SU-DHL-6 (cell line): ENCODE results near the gene HOTAIR.

Source experiments
- H2AFZ ChIP-seq: fragments of 200-600 bp; sonication (generic); 2 replicates; pipeline ENCODE4 v1.6.1; 2014; ENCODE audit warnings: low read depth, mild to moderate bottlenecking, moderate library complexity, mixed read lengths, antibody characterized with exemption, low read length; ENCODE audit not compliant: severe bottlenecking
- H3F3A ChIP-seq: fragments of 200-600 bp; shearing (Covaris generic); 2 replicates; pipeline ENCODE4 v1.6.0; 2016; ENCODE audit warnings: antibody characterized with exemption, mild to moderate bottlenecking; ENCODE audit not compliant: insufficient read depth
- H3K27ac ChIP-seq: fragments of 200-600 bp; sonication (generic); 2 replicates; pipeline ENCODE4 v1.5.1; 2016; ENCODE audit warnings: low read depth, mild to moderate bottlenecking, low read length, moderate library complexity, mixed read lengths
- H3K27me3 ChIP-seq: fragments of 200-600 bp; sonication (generic), shearing (Covaris generic); 2 replicates; pipeline ENCODE4 v1.6.0; 2014; ENCODE audit warnings: mild to moderate bottlenecking, low read length
- H3K36me3 ChIP-seq: fragments of 200-600 bp; sonication (generic); 2 replicates; pipeline ENCODE4 v1.6.1; 2014; ENCODE audit warnings: mild to moderate bottlenecking, low read length, mixed read lengths
- H3K4me2 ChIP-seq: fragments of 300-600, 200-600 bp; shearing (Covaris generic), sonication (generic); 2 replicates; pipeline ENCODE4 v1.6.0; 2014; ENCODE audit warnings: low read length, low read depth, mild to moderate bottlenecking; ENCODE audit not compliant: poor library complexity, severe bottlenecking
- H3K4me3 ChIP-seq: fragments of 200-600 bp; sonication (generic); 2 replicates; pipeline ENCODE4 v1.5.1; 2014; ENCODE audit warnings: antibody characterized with exemption, low read length, mild to moderate bottlenecking, mixed read lengths; ENCODE audit not compliant: insufficient read depth, poor library complexity, severe bottlenecking
- H3K79me2 ChIP-seq: fragments of 200-600 bp; sonication (generic); 2 replicates; pipeline ENCODE4 v1.6.1; 2014; ENCODE audit warnings: mild to moderate bottlenecking, low read length, moderate library complexity; ENCODE audit not compliant: insufficient read depth
- H3K9ac ChIP-seq: fragments of 200-600 bp; sonication (generic); 2 replicates; pipeline ENCODE4 v1.7.0; 2014; ENCODE audit warnings: mild to moderate bottlenecking, low read length
- H3K9me2 ChIP-seq: fragments of 200-600 bp; sonication (generic); replicated peaks from 2 replicates; pipeline ENCODE4 v1.6.1; 2014; ENCODE audit warnings: low read length; ENCODE audit not compliant: insufficient read depth
- H3K9me3 ChIP-seq: fragments of 200-600 bp; sonication (generic); 2 replicates; pipeline ENCODE4 v1.6.1; 2014; ENCODE audit warnings: low read length, mixed read lengths; ENCODE audit not compliant: insufficient read depth
- H4K20me1 ChIP-seq: fragments of 200-600 bp; sonication (generic); 2 replicates; pipeline ENCODE4 v1.6.1; 2014; ENCODE audit warnings: low read depth, mild to moderate bottlenecking, antibody characterized with exemption, low read length, moderate library complexity, mixed read lengths
- EZH2phosphoT487 ChIP-seq: fragments of 200-600 bp; sonication (generic), shearing (Covaris generic); conservative IDR thresholded peaks from 2 replicates; pipeline ENCODE4 v1.6.1; 2018; ENCODE audit warnings: mild to moderate bottlenecking, antibody characterized with exemption, low read length, moderate library complexity, mixed read lengths
- TF ChIP-seq, protein P1 (sequence below): fragments of 200-600 bp; sonication (generic); IDR thresholded peaks from one replicate; pipeline ENCODE4 v1.5.1; 2017; ENCODE audit warnings: antibody characterized with exemption, mild to moderate bottlenecking, low read length, moderate library complexity; ENCODE audit not compliant: insufficient read depth, poor library complexity, severe bottlenecking

HOTAIR gene

DNA sequence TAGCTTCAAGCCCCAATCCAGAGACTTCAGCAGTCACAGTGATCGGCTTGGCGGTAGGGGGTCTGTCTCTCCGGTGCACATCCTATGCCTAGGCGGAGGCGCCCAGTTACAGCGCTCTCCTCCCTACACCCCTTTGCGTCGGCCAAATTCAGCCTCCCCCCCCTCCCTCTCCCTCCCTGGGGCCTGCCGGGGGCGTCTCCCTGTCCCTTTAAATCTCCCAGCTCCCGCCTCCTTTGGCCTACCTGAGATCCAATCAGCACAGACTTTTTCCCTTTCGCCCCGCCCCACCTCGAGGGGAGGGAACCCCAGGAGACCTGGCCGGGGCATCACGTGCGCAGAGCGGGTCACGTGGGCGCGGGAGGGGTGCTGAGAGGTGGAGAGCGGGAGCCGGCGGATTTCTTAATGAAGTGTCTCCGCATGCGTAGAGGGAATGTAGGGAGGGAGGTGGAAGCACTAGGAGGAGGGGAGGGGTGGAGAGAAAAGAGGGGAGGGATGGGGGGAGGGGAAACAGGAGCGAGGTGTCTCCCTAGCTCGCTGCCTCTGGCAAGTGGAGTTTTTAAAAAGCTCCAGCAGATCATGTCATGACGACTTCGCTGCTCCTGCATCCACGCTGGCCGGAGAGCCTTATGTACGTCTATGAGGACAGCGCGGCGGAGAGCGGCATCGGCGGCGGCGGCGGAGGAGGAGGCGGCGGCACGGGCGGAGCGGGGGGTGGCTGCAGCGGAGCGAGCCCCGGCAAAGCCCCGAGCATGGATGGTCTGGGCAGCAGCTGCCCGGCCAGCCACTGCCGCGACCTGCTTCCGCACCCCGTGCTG, 36.2 kb downstream of the HOTAIR start, which contains the start of gene HOXC13:
Gene HOXC13 (plus strand): TSS at position 506 of the 815 bp plus-strand sequence. CDS start 76 bp downstream, at position 582.
- no peaks in the 10 kb centered on the region for H3K27me3 ChIP-seq
- no peak within 1 kb of the TSS for H3K27ac ChIP-seq
- H3K36me3 ChIP-seq = no peaks in the 10 kb centered on the region
- no peaks in the 10 kb centered on the region for H3K9me2 ChIP-seq
- H3K4me2 ChIP-seq = no peak within 1 kb of the TSS
- no peaks in the 10 kb centered on the region for H3F3A ChIP-seq
- H3K4me3 ChIP-seq = no peak within 1 kb of the TSS
- no peaks in the 10 kb centered on the region for H4K20me1 ChIP-seq
- TF ChIP-seq EZH2phosphoT487 = no peak
- TF ChIP-seq, protein P1, sequence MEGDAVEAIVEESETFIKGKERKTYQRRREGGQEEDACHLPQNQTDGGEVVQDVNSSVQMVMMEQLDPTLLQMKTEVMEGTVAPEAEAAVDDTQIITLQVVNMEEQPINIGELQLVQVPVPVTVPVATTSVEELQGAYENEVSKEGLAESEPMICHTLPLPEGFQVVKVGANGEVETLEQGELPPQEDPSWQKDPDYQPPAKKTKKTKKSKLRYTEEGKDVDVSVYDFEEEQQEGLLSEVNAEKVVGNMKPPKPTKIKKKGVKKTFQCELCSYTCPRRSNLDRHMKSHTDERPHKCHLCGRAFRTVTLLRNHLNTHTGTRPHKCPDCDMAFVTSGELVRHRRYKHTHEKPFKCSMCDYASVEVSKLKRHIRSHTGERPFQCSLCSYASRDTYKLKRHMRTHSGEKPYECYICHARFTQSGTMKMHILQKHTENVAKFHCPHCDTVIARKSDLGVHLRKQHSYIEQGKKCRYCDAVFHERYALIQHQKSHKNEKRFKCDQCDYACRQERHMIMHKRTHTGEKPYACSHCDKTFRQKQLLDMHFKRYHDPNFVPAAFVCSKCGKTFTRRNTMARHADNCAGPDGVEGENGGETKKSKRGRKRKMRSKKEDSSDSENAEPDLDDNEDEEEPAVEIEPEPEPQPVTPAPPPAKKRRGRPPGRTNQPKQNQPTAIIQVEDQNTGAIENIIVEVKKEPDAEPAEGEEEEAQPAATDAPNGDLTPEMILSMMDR = no peak
- H3K79me2 ChIP-seq = no peaks in the 10 kb centered on the region
- no peak within 1 kb of the TSS for H2AFZ ChIP-seq
- no peak within 1 kb of the TSS for H3K9ac ChIP-seq
- no peaks in the 10 kb centered on the region for H3K9me3 ChIP-seq

DNA sequence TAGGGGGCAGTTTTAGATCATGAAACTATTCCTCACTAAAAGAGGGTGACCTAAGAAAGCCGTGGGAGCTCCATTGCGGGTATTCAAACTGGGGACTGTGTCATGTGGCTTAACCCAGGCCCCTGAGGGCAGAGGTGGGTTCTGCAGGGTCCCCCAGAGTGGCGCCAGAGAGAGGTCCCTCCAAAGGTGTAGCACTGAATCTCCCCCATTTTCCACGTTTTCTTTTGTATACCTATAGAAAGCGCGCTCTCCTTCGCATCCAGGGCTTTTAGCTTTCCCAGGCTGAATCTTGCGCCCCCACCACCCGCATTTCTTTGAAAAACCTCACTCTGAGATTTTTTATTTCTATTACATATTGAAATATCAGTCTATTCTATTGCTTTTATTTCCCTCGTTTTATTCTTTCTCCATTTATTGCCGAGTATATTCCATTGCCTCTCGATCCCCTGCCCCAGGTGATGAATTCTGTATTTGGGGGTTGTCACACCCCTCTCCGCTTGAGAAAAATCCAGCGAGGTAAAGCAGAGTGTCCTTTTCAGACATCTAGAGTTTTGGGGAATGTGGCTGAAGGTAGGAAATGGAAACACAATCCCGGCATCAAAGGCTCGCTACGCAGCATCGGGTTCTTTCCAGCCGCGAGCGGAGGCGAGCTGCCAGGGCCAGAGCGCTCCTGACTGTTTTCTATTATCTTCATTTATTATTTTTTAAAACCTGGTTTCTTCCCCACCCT, 37.0 kb downstream of the HOTAIR start:
- Histone ChIP-seq H3K79me2 (no peaks in the 10 kb centered on the region), H3K27me3 (no peaks in the 10 kb centered on the region), H3K27ac (no peak overlapping the region), H3K9me2 (no peaks in the 10 kb centered on the region), H2AFZ (no peak overlapping the region), H3F3A (no peaks in the 10 kb centered on the region), H3K4me3 (no peak overlapping the region), H4K20me1 (no peaks in the 10 kb centered on the region), H3K36me3 (no peaks in the 10 kb centered on the region), H3K4me2 (no peak overlapping the region), H3K9me3 (no peaks in the 10 kb centered on the region), H3K9ac (no peak overlapping the region)
- TF ChIP-seq EZH2phosphoT487 = no peak
- TF ChIP-seq, protein P1 = no peak

DNA sequence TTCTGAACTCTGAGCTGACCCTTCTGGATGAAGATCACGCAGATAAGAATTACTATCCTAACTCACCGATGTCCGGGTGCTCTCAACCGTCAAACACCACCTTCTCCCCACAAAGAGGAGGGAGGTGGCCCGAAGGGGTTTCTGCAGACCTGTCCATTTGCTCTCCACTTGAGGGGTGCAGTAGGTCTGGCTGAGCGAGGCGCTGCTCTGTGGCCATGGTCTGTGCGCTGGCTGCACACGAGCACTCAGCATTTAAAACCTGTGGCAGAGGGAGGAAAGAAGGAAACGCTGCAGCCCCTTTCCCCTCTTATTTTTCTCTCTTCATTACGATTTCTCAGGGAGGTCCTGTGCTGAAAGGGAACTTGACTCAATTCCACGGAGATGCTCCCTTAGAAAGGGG, 37.7 kb downstream of the HOTAIR start:
- Histone ChIP-seq H3K79me2 (no peaks in the 10 kb centered on the region), H3K27ac (no peak overlapping the region), H2AFZ (no peak overlapping the region), H3K27me3 (no peaks in the 10 kb centered on the region), H3K36me3 (no peaks in the 10 kb centered on the region), H3K4me2 (no peak overlapping the region), H4K20me1 (no peaks in the 10 kb centered on the region), H3F3A (no peaks in the 10 kb centered on the region), H3K9ac (no peak overlapping the region), H3K9me2 (no peaks in the 10 kb centered on the region), H3K4me3 (no peak overlapping the region), H3K9me3 (no peaks in the 10 kb centered on the region)
- no peak for TF ChIP-seq EZH2phosphoT487
- TF ChIP-seq, protein P1 = no peak
